ENCODE results near the gene ZNF26.
A peak's percentile ranks its signal among the peaks of the same experiment; 100 is the strongest.
"Not testable (repeated sequence)": the region's sequence is repeated elsewhere in the genome, so short reads cannot be mapped to it uniquely, and the experiment has no call there.

ZNF26 gene

GRCh38 chr12:132956011-132956788 is 30.0 kb upstream of the ZNF26 start, which contains the start of gene ZNF605:
TSS of gene ZNF605 (minus strand) at chr12:132956306. CDS start at chr12:132945635, 10,671 bp downstream.
- peak; percentile 91 for DNase-seq (ENCODE audit: low read depth)

GRCh38 chr12:132961790-132962189 is 24.4 kb upstream of the ZNF26 start:
- DNase-seq (ENCODE audit: low read depth), result not testable (repeated sequence)

- DNase-seq (ENCODE audit: low read depth), result not testable (repeated sequence)
Measured at GRCh38 chr12:132963947-132964346, 22.2 kb upstream of the ZNF26 start.

GRCh38 chr12:132965796-132966195 is 20.4 kb upstream of the ZNF26 start:
- DNase-seq (ENCODE audit: low read depth), result no peak

DNA sequence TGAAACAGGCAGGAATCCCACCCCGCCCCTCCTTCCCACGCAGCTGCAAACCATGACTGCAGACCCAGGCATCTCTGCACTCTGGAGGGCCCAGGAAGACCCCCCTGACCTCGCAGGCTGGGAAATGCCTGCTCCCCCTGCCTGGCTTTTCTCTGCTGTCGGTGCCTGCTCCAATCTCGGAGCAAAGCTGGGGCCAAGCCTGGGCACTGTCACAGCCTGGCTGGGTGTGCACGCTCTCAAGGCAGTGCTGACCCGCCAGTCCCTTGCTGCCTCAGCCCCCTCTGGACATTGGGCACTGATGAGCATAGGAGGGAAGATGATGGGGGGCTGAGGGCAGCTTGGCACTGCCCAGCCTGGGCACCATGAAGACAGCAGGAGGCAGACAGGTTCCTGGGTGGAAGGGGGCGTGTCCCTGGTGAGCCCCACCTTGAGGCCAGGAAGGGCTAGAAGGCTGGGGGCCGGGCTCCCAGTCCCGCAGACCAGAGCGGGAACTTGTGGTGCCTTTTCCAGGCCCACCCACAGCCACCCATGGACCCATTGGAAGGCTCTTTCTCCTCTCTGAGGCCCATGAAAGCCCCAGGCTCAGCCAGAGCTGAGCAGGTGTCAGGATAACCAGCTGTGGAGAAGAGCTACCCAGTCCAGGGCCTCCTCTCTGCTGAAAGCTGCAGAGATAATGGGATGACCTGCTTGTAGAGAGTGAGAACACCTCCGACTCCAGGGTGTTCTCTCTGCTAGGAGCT is 19.3 kb upstream of the ZNF26 start:
- no peak for DNase-seq (ENCODE audit: low read depth)

DNA sequence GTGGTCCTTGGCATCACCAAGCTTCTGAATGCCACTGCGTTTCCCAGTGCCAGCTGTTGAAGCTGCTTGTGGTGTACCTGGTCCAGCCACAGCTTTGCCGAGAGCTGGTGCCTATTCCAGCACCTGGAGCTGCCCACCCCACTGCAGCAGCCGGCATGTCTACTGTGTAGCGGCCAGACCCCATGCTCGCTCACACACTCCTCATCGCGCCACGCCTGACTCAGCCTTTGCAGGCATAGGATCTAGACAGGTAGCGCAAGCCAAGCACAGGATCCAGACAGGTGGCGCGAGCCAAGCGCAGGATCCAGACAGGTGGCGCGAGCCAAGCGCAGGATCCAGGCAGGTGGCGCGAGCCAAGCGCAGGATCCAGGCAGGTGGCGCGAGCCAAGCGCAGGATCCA is 18.4 kb upstream of the ZNF26 start:
- no peak for DNase-seq (ENCODE audit: low read depth)

DNA sequence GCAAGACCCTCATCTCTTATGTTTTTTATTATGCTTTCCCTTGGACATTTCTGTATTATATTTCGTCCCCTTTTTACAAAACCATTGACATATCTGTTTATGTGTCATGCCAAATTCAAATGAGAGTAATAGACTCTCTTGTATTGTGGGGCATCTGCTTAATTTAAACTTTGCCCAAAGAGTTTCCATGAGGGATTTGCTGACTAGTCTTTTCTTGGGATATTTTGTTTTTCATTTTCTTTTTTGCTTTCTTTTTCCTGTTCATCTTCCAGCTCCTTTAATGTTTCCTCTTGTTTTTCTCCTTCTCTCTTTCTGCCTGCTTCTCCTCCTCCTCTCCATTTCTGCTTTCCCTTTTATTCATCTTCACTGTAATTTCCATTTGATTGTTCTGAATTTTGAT is 13.8 kb upstream of the ZNF26 start:
- DNase-seq (ENCODE audit: low read depth), result no peak

DNA sequence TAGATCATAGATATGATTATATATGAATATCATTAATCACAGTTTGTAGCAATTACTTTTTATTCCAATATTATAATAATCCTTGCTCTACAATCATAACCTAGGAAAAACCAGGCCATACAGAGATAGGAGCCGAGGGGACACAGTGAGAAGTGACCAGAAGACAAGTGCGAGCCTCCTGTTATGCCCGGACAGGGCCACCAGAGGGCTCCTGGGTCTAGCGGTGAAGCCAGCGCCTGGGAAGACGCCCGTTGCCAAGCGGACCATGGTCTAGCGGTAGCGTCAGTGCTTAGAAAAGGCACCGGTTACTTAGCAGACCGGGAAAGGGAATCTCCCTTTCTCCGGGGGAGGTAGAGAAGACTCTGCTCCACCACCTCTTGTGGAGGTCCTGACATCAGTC is 9.3 kb upstream of the ZNF26 start:
- peak; percentile 15 for DNase-seq (ENCODE audit: low read depth)

- peak; percentile 31 for DNase-seq (ENCODE audit: low read depth)
Measured at GRCh38 chr12:132986885-132987225, 688 bp downstream of the ZNF26 start.

- DNase-seq (ENCODE audit: low read depth), result no peak
Measured at GRCh38 chr12:132998741-132999140, 12.6 kb downstream of the ZNF26 start.

- no peak for DNase-seq (ENCODE audit: low read depth)
Measured at GRCh38 chr12:133010657-133011297, 24.6 kb downstream of the ZNF26 start.

DNA sequence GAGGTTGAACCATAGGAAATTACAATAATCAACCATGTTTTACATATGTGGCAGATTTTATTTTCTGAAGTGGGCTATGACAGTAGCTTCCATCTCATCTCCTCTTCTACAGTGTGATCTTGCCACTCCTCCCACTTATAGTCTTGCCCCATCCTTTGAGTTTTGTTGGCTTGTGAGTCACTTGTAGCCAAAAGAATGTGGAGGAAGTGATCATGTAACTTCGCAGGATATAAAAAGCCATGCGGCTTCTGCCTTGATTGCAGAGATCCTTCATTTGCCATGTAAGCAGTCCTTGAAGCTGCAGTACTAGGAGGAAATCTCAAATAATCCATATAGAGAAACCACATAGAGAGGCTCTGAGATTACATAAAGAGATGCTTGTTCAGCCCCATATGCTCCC is 37.4 kb downstream of the ZNF26 start:
- peak; percentile 19 for DNase-seq (ENCODE audit: low read depth)

DNA sequence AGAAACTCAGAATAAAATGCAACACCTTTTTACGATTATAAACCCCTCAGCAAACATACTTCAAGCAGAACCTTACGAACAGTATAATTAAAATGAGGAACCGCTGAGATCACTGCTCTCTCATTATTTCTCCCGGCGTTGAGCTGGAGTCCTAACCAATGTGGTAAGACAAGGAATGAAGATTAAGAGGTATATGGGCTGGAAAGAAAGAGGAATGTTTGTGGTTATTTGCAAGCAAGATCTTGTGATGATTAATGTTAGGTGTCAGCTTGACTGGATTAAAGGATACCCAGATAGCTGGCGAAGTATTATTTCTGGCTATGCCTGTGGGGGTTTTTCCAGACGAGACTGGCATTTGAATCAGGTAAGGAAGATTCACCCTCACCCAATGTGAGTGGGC is 40.8 kb downstream of the ZNF26 start:
- DNase-seq (ENCODE audit: low read depth), result no peak

DNA sequence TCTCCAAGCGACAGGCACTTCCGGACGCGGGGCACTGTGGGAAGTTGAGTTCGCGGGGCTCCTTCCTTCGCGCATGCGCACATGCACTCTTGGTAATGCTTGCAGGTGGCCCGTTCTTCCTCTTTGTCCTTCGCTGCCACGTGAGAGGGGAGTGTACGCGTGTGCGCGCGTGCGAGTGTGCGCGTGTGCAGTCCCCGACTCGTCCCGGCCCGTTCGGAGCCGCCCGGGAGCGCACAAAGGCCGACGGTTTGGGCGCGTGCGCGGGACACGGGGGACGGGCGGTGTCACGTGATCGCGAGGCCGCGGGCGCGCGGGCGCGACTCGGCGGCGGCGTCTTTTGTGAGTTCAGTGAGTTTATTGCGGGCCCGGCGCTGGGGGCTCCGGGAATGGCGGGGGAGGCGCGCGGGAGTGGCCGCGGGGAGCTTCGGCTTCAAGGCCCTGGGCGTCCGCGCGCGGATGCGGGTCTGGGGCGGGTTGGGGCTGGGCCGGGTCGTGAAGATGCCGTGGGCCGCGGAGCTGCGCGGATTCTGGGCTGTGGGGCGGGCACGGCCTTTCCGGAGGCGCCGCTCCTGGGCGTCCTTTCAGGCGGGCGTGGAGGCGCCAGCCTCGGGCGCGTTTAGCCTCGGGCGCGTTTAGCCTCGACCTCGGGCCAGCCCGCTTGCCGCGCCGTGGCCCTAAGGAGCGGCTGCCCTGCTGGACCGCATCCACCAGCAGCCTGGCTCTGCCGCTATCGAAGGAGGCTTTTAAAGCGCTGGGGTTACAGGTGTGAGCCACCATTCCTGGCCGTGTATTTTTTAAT is 51.2 kb downstream of the ZNF26 start, which contains the start of gene ZNF84:
ZNF84 (plus strand) TSS at position 303 of the 799 bp plus-strand sequence. CDS start 3,959 bp downstream, outside the sequence.
- peak; percentile 98 for DNase-seq (ENCODE audit: low read depth)

DNA sequence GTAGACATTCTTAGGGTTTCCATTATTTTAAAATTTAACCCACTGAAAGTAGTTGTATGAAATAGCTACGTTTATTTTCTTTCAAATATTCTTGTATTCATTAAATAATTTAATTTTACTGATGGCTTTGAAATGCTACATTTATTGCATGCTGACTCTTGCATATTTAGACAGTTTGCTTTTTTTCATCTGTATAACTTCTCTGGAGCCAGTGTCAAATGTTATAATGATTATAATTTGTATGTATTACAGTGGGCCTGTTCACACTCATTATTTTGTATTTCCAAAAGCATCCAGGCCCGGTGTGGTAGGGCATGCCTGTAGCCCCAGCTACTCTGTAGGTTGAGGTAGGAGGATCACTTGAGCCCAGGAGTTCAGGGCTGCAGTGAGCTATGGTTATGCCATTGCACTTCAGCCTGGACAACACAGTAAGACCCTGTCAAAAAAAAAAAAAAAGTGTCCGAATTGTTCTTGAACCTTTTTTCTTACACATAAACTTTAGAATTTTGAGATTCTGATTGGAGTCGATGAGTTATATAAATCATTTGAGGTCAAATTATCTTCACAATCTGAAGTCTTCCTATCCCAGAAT is 52.0 kb downstream of the ZNF26 start:
- peak; percentile 11 for DNase-seq (ENCODE audit: low read depth)

GRCh38 chr12:133046698-133047097 is 60.5 kb downstream of the ZNF26 start:
- DNase-seq (ENCODE audit: low read depth), result no peak

GRCh38 chr12:133057446-133057845 is 71.3 kb downstream of the ZNF26 start:
- DNase-seq (ENCODE audit: low read depth), result no peak

DNA sequence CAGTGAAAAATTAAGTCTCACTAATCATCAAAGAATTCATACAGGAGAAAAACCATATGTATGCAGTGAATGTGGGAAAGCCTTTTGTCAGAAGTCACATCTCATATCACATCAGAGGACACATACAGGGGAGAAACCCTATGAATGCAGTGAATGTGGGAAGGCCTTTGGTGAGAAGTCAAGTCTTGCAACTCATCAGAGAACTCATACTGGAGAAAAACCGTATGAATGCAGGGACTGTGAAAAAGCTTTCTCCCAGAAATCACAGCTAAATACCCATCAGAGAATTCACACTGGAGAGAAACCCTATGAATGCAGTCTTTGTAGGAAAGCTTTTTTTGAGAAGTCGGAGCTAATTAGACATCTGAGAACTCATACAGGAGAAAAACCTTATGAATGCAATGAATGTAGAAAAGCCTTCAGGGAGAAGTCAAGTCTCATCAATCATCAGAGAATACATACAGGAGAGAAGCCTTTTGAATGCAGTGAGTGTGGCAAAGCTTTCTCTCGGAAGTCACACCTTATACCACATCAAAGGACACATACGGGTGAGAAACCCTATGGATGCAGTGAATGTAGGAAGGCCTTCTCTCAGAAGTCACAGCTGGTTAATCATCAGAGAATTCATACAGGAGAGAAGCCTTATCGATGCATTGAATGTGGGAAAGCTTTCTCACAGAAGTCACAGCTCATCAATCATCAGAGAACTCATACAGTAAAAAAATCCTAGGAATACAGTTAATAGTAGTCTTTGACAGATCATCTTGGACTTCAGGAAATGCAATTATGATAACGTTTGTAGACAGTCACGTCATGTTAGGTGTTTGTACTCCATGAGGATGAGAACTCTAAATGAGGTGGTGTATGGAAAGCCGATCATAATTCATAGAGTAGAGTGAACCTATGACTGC is 72.3 kb downstream of the ZNF26 start:
- peak; percentile 22 for DNase-seq (ENCODE audit: low read depth)

DNA sequence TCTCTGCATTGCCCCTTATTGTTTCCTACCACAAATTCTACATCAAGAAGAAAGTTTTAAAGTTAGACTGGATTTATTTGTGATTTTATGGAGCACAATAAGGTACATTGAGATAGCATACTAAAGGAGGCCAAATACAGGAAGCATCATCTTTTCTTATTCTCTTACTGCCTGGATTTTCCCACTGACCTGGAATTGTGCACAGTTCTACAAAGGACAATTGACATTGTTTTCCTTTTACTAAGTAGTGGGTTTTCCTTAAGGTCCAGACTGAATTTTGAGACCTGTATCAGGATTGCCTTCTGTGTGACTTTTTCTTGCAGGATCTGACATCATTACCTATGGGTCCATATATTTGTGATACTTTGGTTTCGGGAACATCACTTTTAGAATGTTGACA is 75.8 kb downstream of the ZNF26 start:
- DNase-seq (ENCODE audit: low read depth), result no peak

GRCh38 chr12:133063556-133063955 is 77.4 kb downstream of the ZNF26 start:
- no peak for DNase-seq (ENCODE audit: low read depth)

DNA sequence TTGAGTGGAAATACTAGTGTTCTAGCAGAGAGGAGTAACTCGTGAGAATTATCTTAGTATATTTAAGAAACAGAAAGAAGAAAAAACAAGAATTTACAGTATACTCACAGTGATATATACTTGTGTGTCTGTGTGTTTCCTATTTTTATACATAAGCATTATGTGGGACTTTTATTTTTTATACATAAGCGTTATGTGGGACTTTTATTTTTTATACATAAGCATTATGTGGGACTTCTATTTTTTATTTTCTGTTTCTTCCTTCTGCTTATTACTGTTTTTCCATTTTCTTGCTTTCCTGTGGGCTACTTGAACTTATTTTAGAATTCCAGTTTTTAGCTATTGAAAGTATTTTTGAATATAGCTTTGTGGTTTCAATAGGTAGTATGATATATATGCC is 87.7 kb downstream of the ZNF26 start:
- no peak for DNase-seq (ENCODE audit: low read depth)
